ENCODE results near the gene MYO16.

- TF ChIP-seq CTCF (IDR thresholded peaks at IDR 0.05): no peak
- TF ChIP-seq EP300 (IDR thresholded peaks at IDR 0.05): no peak
- TF ChIP-seq POLR2A (IDR thresholded peaks at IDR 0.05): no peak
These were observed 445.4 kb downstream of the MYO16 start for GRCh38 chr13:109074853-109075252.
